NCI-H1436 treated with DMSO at 0.1 percent for 48 hours (cell line): ENCODE data around the gene RAI14.

Experiments used
- DNase-seq: peaks from one replicate; lab custom pipeline; 2025; lab: John Stamatoyannopoulos, UW

RAI14 gene

GRCh38 chr5:34656001-34656699, at the start of gene RAI14:
TSS of gene RAI14 (plus strand) at chr5:34656328. CDS start at chr5:34686920, 30,592 bp downstream.
- no peak for DNase-seq

- DNase-seq: no peak
Measured at GRCh38 chr5:34608368-34608767, 47.8 kb upstream of the RAI14 start.

GRCh38 chr5:34608859-34609648, 47.1 kb upstream of the RAI14 start:
- DNase-seq: no peak

GRCh38 chr5:34609951-34610441, 46.1 kb upstream of the RAI14 start:
- DNase-seq: no peak

GRCh38 chr5:34610546-34610945, 45.6 kb upstream of the RAI14 start:
- DNase-seq: no peak

GRCh38 chr5:34611464-34612415, 44.4 kb upstream of the RAI14 start:
- no peak for DNase-seq

- DNase-seq: no peak
Measured at GRCh38 chr5:34616651-34617050, 39.5 kb upstream of the RAI14 start.

GRCh38 chr5:34618371-34619065, 37.6 kb upstream of the RAI14 start:
- no peak for DNase-seq

GRCh38 chr5:34620185-34620584, 35.9 kb upstream of the RAI14 start:
- DNase-seq: no peak

GRCh38 chr5:34621277-34622097, 34.6 kb upstream of the RAI14 start:
- DNase-seq: no peak

- DNase-seq: no peak
Measured at GRCh38 chr5:34622098-34622400, 34.1 kb upstream of the RAI14 start.

GRCh38 chr5:34624691-34625090, 31.4 kb upstream of the RAI14 start:
- DNase-seq: no peak

GRCh38 chr5:34625246-34625645, 30.9 kb upstream of the RAI14 start:
- DNase-seq: no peak

- DNase-seq: no peak
Measured at GRCh38 chr5:34626036-34626435, 30.1 kb upstream of the RAI14 start.

GRCh38 chr5:34626751-34627150, 29.4 kb upstream of the RAI14 start:
- no peak for DNase-seq

GRCh38 chr5:34627794-34628193, 28.3 kb upstream of the RAI14 start:
- DNase-seq: no peak

- DNase-seq: no peak
Measured at GRCh38 chr5:34628373-34628772, 27.8 kb upstream of the RAI14 start.

GRCh38 chr5:34630596-34630995, 25.5 kb upstream of the RAI14 start:
- DNase-seq: no peak

GRCh38 chr5:34632807-34633422, 23.2 kb upstream of the RAI14 start:
- no peak for DNase-seq

GRCh38 chr5:34639852-34640626, 16.1 kb upstream of the RAI14 start:
- no peak for DNase-seq
